Sigmoid colon (tissue), 3 donors: ENCODE results near the gene ECHDC1.

ENCODE experiments used
- CTCF ChIP-seq, 4 experiments: fragments of 450-650 bp in 3 of 4; fragments of 200-600 bp in 1 of 4; IDR thresholded peaks; one replicate each; pipeline ENCODE4 v1.5.1; 2016 to 2019; ENCODE audit warnings: antibody characterized with exemption in 4 of 4, mild to moderate bottlenecking in 3 of 4, moderate library complexity in 2 of 4
- POLR2A ChIP-seq, 2 donors: fragments of 450-650 bp; IDR thresholded peaks; one replicate each; pipeline ENCODE4 v1.6.1; 2016; ENCODE audit warnings: antibody characterized with exemption in 2 of 2, mild to moderate bottlenecking in 2 of 2, moderate library complexity in 2 of 2

GRCh38 chr6:127332383-127332961, 10.9 kb downstream of the ECHDC1 start:
- TF ChIP-seq CTCF (IDR thresholded peaks at IDR 0.05) = no peak
- TF ChIP-seq POLR2A (IDR thresholded peaks at IDR 0.05) = no peak
